HG03280 (cell line): Measurements from ENCODE around the gene ABCG4.
"Not testable (repeated sequence)": the region's sequence is repeated elsewhere in the genome, so short reads cannot be mapped to it uniquely, and the experiment has no call there.

ENCODE experiments used
- ATAC-seq: cut with Tn5 transposase; IDR thresholded peaks from one replicate; pipeline ENCODE4 v1.9.1; 2021; ENCODE audit warnings: mild to moderate bottlenecking, moderate library complexity; ENCODE audit not compliant: unreplicated experiment

ABCG4 gene

GRCh38 chr11:119115484-119116234, 33.2 kb upstream of the ABCG4 start:
- no peak for ATAC-seq

- no peak for ATAC-seq
Measured at GRCh38 chr11:119116235-119116594, 32.6 kb upstream of the ABCG4 start.

- ATAC-seq = no peak
Measured at GRCh38 chr11:119116601-119117000, 32.3 kb upstream of the ABCG4 start.

GRCh38 chr11:119117004-119117706, 31.7 kb upstream of the ABCG4 start:
- no peak for ATAC-seq

- ATAC-seq = no peak
Measured at GRCh38 chr11:119118227-119118626, 30.6 kb upstream of the ABCG4 start.

GRCh38 chr11:119118946-119119345, 29.9 kb upstream of the ABCG4 start:
- ATAC-seq = no peak

- ATAC-seq = no peak
Measured at GRCh38 chr11:119120639-119121007, 28.2 kb upstream of the ABCG4 start.

- peak; percentile 96 for ATAC-seq
Measured at GRCh38 chr11:119121008-119121810, 27.6 kb upstream of the ABCG4 start, which contains the start of gene HINFP. TSS of gene HINFP (plus strand) at chr11:119121580. CDS start at chr11:119126945, 5,365 bp downstream.

GRCh38 chr11:119121811-119122124, 27.1 kb upstream of the ABCG4 start:
- no peak for ATAC-seq

GRCh38 chr11:119125821-119126220, 23.0 kb upstream of the ABCG4 start:
- ATAC-seq = no peak

GRCh38 chr11:119126675-119127268, 22.1 kb upstream of the ABCG4 start:
- ATAC-seq = no peak

GRCh38 chr11:119130662-119131061, 18.2 kb upstream of the ABCG4 start:
- no peak for ATAC-seq

GRCh38 chr11:119134389-119134978, 14.4 kb upstream of the ABCG4 start:
- no peak for ATAC-seq

GRCh38 chr11:119139276-119139675, 9.6 kb upstream of the ABCG4 start:
- not testable (repeated sequence) for ATAC-seq

- ATAC-seq = peak; percentile 73
Measured at GRCh38 chr11:119144825-119145486, 3.9 kb upstream of the ABCG4 start.

- no peak for ATAC-seq
Measured at GRCh38 chr11:119145551-119145950, 3.3 kb upstream of the ABCG4 start.

- no peak for ATAC-seq
Measured at GRCh38 chr11:119147604-119148333, 1.1 kb upstream of the ABCG4 start.

- ATAC-seq = no peak
Measured at GRCh38 chr11:119148720-119149017, 183 bp upstream of the ABCG4 start.

GRCh38 chr11:119149786-119150275, 979 bp downstream of the ABCG4 start:
- ATAC-seq = no peak

GRCh38 chr11:119152043-119152442, 3.2 kb downstream of the ABCG4 start:
- ATAC-seq = no peak
